DND-41 (cell line): ENCODE measurements around the gene ZNF20.
"Not testable (repeated sequence)": the region's sequence is repeated elsewhere in the genome, so short reads cannot be mapped to it uniquely, and the experiment has no call there.

Source experiments
- ATAC-seq: fragments of 200-7000 bp; cut with Tn5 transposase; 3 replicates; pipeline ENCODE4 v1.9.1; 2021; ENCODE audit warnings: low read depth; ENCODE audit not compliant: insufficient read depth
- DNase-seq: peaks from one replicate; pipeline ENCODE4 v3.0.0-alpha.2; 2020
- H2AFZ ChIP-seq: 2 replicates; pipeline ENCODE4 v1.6.0; 2012; ENCODE audit warnings: low read depth, low read length
- H3K27ac ChIP-seq: 2 replicates; pipeline ENCODE4 v1.5.1; 2012; ENCODE audit warnings: low read length, inconsistent platforms
- H3K27me3 ChIP-seq: fragments of 200-600 bp; sonication (generic); 2 replicates; pipeline ENCODE4 v1.6.0; 2012; ENCODE audit warnings: low read length, mild to moderate bottlenecking, inconsistent platforms; ENCODE audit not compliant: insufficient read depth, poor library complexity
- H3K36me3 ChIP-seq: 2 replicates; pipeline ENCODE4 v1.5.1; 2012; ENCODE audit warnings: low read length, inconsistent platforms; ENCODE audit not compliant: insufficient read depth
- H3K4me1 ChIP-seq: 2 replicates; pipeline ENCODE4 v1.5.1; 2012; ENCODE audit warnings: mild to moderate bottlenecking, low read length; ENCODE audit not compliant: insufficient read depth
- H3K4me2 ChIP-seq: 2 replicates; pipeline ENCODE4 v1.6.0; 2012; ENCODE audit warnings: mild to moderate bottlenecking, moderate library complexity, low read length, inconsistent platforms; ENCODE audit not compliant: insufficient read depth
- H3K4me3 ChIP-seq, 2 experiments: fragments of 200-600 bp in 1 of 2; shearing (Covaris generic) in 1 of 2; 2 replicates each; pipeline ENCODE4 v1.5.1; 2012 to 2016; ENCODE audit warnings: inconsistent platforms in 2 of 2, low read length in 2 of 2, mild to moderate bottlenecking in 2 of 2, low read depth in 1 of 2, moderate library complexity in 1 of 2
- H3K79me2 ChIP-seq: 2 replicates; pipeline ENCODE4 v1.6.0; 2012; ENCODE audit warnings: low read length, inconsistent platforms; ENCODE audit not compliant: insufficient read depth
- H3K9ac ChIP-seq: 2 replicates; pipeline ENCODE4 v1.6.0; 2012; ENCODE audit warnings: low read depth, mild to moderate bottlenecking, inconsistent platforms, low read length, moderate library complexity
- H3K9me3 ChIP-seq: 2 replicates; pipeline ENCODE4 v1.5.1; 2012; ENCODE audit warnings: low read length, moderate library complexity, mild to moderate bottlenecking, inconsistent platforms; ENCODE audit not compliant: insufficient read depth, severe bottlenecking
- H4K20me1 ChIP-seq: 2 replicates; pipeline ENCODE4 v1.6.0; 2012; ENCODE audit warnings: low read length; ENCODE audit not compliant: insufficient read depth
- CTCF ChIP-seq: IDR thresholded peaks from 2 replicates; pipeline ENCODE4 v1.5.1; 2012; ENCODE audit warnings: borderline replicate concordance, low read length, moderate library complexity, mild to moderate bottlenecking; ENCODE audit not compliant: poor library complexity, severe bottlenecking; ENCODE audit errors: extremely low read depth
- EZH2 ChIP-seq: IDR thresholded peaks from 3 replicates; pipeline ENCODE4 v1.6.1; 2012; ENCODE audit warnings: borderline replicate concordance, low read depth, mild to moderate bottlenecking, moderate library complexity, low read length, inconsistent platforms; ENCODE audit not compliant: severe bottlenecking

ZNF20 gene

GRCh38 chr19:12112701-12113100 is 27.4 kb downstream of the ZNF20 start:
- Histone ChIP-seq H3K36me3 (peaks cover 73% of the 10 kb centered on the region), H3K9me3 (no peaks in the 10 kb centered on the region), H3K27ac (no peak overlapping the region), H3K4me2 (no peak overlapping the region), H3K9ac (no peak overlapping the region), H3K79me2 (peaks cover 26% of the 10 kb centered on the region), H2AFZ (no peak overlapping the region), H4K20me1 (peaks cover 6% of the 10 kb centered on the region; the same call in 1 of the 2 replicates), H3K27me3 (no peaks in the 10 kb centered on the region), H3K4me1 (no peaks in the 10 kb centered on the region), H3K4me3 (no peak overlapping the region)
- ATAC-seq = no peak
- no peak for TF ChIP-seq CTCF
- TF ChIP-seq EZH2 = no peak
- DNase-seq = no peak

- H3K79me2 ChIP-seq = peaks cover 32% of the 10 kb centered on the region
- H4K20me1 ChIP-seq = peaks cover 6% of the 10 kb centered on the region; the same call in 1 of the 2 replicates
- TF ChIP-seq EZH2 (no peak), CTCF (no peak)
- no peak overlapping the region for H3K9ac ChIP-seq
- H3K4me2 ChIP-seq = no peak overlapping the region
- no peak for DNase-seq
- no peaks in the 10 kb centered on the region for H3K4me1 ChIP-seq
- H3K9me3 ChIP-seq = no peaks in the 10 kb centered on the region
- no peak overlapping the region for H2AFZ ChIP-seq
- no peak overlapping the region for H3K4me3 ChIP-seq
- peaks cover 73% of the 10 kb centered on the region for H3K36me3 ChIP-seq
- no peak for ATAC-seq
- no peaks in the 10 kb centered on the region for H3K27me3 ChIP-seq
- H3K27ac ChIP-seq = no peak overlapping the region
Observed at GRCh38 chr19:12111943-12112637, 28.1 kb downstream of the ZNF20 start.

GRCh38 chr19:12111176-12111575 is 29.0 kb downstream of the ZNF20 start:
- peaks cover 6% of the 10 kb centered on the region; the same call in 1 of the 2 replicates for H4K20me1 ChIP-seq
- no peak for ATAC-seq
- peaks cover 41% of the 10 kb centered on the region for H3K79me2 ChIP-seq
- H3K4me2 ChIP-seq = no peak overlapping the region
- no peak for DNase-seq
- H3K9me3 ChIP-seq = no peaks in the 10 kb centered on the region
- no peak overlapping the region for H3K4me3 ChIP-seq
- H2AFZ ChIP-seq = no peak overlapping the region
- no peak overlapping the region for H3K9ac ChIP-seq
- H3K27ac ChIP-seq = no peak overlapping the region
- no peak for TF ChIP-seq CTCF
- no peak for TF ChIP-seq EZH2
- peaks cover 74% of the 10 kb centered on the region for H3K36me3 ChIP-seq
- no peaks in the 10 kb centered on the region for H3K27me3 ChIP-seq
- H3K4me1 ChIP-seq = no peaks in the 10 kb centered on the region

- not testable (repeated sequence) for H2AFZ ChIP-seq, H3K9me3 ChIP-seq, H4K20me1 ChIP-seq, H3K4me3 ChIP-seq, H3K27me3 ChIP-seq, H3K4me2 ChIP-seq, DNase-seq, H3K9ac ChIP-seq, H3K27ac ChIP-seq, ATAC-seq, H3K4me1 ChIP-seq
- Histone ChIP-seq H3K36me3 (peaks cover 24% of the 10 kb centered on the region), H3K79me2 (peaks cover 70% of the 10 kb centered on the region)
Observed at GRCh38 chr19:12103909-12104308, 36.2 kb downstream of the ZNF20 start.
